GM19438 (cell line): ENCODE data around the gene ZNF835.

ENCODE experiments used
- ATAC-seq: cut with Tn5 transposase; IDR thresholded peaks from one replicate; pipeline ENCODE4 v1.9.1; 2021; ENCODE audit warnings: low read depth; ENCODE audit not compliant: unreplicated experiment

The ZNF835 gene

DNA sequence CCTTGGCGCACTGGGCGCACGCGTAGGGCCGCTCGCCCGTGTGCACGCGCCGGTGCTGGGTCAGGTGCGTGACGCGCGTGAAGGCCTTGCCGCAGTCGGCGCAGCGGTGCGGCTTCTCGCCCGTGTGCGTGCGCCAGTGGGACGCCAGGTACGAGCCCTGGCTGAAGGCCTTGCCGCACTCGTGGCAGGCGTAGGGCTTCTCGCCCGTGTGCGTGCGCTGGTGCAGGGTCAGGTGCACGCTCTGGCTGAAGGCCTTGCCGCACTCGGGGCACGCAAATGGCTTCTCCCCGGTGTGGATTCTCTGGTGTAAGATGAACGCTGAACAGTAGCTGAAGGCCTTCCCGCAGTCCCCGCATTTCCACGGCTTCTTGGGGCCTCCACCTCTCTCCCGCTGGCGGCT is 7.0 kb downstream of the ZNF835 start:
- no peak for ATAC-seq

DNA sequence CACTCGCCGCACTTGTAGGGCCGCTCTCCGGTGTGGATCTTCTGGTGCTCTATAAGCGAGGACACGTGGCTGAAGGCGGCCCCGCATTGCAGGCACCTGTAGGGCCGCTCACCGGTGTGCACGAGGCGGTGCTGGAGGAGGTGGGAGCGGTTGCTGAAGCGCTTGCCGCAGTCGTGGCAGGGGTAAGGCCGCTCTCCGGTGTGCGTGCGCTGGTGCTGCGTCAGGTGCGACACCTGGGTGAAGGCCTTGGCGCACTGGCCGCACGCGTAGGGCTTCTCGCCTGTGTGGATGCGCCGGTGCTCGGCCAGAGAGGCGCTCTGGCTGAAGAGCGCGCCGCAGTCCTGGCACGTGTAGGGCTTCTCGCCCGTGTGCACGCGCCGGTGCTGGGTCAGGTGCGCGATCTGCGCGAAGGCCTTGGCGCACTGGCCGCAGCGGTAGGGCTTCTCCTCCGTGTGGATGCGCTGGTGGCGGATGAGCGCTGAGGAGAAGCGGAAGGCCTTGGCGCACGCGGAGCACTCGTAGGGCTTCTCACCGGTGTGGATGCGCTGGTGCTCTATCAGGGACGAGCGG is 7.5 kb downstream of the ZNF835 start:
- no peak for ATAC-seq

DNA sequence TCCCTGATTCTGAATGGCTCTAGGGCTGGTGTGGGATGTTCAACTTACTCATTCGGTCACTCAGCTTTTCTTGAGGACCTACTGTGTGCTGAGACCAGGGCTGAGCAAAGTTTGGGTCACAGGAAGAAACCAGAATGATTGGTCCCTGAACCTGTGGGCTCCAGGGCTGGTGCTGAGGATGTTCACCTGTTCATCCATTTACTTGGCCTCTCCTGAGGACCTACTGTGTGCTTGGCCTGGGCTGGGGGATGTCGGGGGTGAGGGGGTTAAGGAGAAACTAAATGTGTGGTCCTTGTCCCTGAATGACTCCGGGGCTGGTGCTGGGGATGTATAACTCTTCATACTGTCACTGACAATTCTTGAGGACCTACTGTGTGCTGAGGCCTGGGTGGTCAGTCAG is 10.3 kb downstream of the ZNF835 start:
- no peak for ATAC-seq

DNA sequence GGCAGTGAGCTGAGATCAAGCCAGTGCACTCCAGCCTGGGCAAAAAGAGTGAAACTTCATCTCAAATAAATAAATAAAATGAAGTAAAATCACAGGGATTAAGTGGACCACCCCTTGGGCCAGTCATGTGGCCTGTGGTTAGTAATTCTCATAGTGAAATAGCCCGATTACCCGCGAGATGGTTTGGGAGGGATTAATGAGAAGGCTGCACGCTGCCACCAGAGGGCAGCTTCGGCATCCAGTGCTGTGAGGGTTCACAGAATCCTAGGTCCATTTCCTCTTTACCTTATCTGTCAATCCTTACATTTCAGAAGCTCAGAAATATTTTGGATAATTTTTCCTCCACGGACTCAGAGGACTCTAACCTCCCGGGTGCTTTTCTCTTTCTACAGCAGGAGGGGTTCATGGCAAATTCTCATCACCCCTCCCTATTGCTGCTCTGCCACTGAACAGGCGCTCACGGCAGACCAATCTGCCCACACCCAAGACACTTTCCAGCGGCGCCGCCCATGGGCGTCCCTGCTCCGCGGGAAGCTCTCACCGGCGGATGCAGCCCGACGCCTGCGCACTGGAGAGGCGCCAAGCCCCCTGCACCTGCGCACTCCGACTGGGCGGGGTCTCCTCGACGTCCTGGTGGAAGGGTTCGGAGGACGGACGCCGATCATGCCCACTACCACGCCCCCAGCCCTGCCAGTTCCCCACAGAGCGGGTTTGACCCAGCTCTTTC is 11.0 kb downstream of the ZNF835 start:
- no peak for ATAC-seq

DNA sequence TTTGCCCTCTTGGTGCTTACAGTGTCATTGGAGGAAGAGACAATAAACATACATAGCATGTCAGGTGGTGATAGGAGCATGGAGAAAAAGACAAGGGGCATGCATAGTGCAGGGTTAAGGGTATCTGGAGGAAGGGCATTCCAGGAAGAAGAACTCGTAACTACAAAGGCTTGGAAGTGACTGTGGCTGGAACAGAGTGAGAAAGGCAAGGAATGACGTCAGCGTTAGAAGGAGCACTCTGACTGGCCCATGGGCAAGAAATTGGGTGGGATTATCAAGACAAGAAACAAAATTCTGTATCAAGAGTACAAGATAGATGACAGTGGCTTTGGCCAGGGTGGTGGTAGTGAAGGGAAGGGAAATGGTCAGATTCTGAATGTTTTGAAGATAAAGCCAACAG is 17.4 kb downstream of the ZNF835 start:
- ATAC-seq, result no peak

DNA sequence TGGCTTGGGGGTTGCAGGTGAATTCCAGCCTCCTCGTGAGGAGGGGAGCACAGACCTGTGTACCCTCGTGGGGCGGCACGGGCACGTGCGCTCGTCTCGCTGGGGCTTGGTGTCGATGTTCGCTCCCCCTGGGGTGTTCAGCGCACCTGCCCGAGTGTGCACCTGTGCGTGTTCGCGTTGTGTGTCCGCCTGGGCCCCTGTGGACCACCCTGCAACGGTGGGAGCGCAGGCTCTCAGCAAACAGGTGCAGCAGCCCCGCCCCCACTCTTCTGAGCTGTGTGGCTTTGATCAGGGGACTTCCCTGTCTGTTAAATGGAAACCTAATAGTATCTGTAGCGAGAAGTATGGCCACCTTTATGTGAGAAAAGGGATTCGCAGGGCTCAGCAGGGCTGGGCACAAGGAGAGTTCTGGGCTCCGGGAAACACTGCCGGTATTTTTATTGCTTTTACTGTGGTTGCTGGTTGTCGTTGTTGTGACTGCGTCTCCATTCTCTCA is 28.0 kb downstream of the ZNF835 start:
- no peak for ATAC-seq

DNA sequence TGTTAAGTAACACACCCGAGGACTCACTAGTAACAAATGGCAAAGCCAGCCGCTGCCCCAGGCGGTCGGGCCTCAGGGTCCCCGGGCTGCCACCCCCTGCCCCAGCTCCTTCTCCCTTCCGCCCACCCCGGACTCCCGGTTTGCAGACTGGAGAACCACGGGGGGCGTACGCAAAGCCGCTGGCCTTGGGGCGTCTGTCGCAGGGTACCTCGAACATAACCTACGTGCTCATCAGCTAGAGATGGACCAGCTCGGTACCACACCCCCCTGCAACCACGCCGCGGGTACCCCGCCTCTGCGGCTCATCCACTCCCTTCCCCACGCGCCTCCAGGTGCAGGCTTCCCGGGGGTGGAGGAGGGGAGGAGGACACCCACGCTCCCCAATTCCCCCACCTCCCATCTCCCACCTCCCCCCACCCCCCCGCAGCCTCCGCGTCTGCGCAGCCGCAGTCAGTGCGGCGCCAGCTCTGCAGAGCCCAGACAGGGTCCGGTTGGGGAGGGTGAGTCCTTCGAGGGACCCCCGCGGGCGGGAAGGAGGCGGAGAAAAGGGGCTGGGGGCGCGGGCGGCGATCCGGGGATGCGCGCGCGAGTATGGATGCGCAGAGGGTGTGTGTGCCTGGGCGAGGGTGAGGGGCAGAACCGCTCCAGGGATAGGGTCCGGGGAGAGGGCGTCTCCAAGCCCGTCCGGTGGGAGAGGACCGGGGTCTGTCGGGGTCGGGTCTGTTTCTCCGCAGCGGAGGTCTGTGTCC is 28.7 kb downstream of the ZNF835 start, which contains the start of gene SMIM17:
SMIM17 (plus strand) TSS at position 449 of the 749 bp plus-strand sequence. CDS start 2,509 bp downstream, outside the sequence.
- no peak for ATAC-seq

- no peak for ATAC-seq
Observed at GRCh38 chr19:56639217-56639616, 32.3 kb downstream of the ZNF835 start.

DNA sequence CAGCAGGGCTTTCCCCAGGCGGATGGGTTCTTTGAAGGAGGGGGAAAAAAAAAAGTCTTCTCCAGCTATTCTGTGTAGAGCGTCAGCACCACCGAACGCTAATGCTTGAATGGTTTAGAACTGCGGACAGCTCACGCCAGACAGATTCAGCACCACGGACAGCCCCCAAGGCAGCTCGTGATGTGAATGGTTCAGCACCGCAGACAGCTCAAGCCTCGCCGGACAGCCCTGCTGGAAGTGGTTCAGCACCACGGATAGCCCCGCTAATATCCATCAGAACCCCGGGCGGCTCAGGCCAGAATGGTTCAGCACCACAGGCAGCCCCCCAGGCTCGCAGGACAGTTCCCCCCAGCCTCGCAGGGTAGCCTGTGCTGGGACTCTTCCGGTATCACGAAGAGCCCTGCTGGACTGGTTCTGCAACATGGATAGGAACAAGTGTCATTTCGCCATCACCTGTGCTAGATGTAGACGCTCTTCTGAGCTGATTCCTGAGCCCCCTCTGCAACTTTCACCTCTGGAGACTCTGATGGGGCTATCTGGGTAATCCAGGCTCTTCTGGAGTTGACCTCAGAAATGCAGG is 33.5 kb downstream of the ZNF835 start:
- ATAC-seq, result no peak

GRCh38 chr19:56633021-56633420 is 38.5 kb downstream of the ZNF835 start:
- ATAC-seq, result no peak

DNA sequence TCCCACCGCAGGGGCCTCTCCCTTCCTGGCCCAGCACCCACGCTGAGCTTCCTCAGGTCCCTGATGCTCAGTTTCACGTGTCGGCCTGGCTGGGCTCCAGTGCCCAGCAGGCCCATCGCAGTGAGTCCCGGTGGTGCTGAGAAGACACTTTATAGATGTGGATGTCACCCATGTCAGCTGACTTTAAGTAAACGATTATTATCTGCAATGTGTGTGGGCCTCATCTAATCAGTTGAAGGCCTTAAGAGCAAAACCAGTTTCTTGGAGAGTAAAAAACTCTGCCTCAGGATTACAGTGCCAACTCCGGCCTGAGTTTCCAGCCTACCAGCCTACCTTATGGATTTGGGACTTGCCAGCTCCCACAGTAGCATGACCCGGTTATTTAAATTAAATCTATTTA is 45.8 kb downstream of the ZNF835 start:
- ATAC-seq, result no peak

GRCh38 chr19:56623006-56623405 is 48.6 kb downstream of the ZNF835 start:
- no peak for ATAC-seq

DNA sequence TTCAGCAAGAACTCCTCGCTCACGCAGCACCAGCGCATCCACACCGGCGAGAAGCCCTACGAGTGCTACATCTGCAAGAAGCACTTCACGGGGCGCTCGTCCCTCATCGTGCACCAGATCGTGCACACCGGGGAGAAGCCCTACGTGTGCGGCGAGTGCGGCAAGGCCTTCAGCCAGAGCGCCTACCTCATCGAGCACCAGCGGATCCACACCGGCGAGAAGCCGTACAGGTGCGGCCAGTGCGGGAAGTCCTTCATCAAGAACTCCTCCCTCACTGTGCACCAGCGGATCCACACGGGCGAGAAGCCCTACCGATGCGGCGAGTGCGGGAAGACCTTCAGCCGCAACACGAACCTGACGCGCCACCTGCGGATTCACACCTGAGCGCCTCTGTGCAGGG is 49.2 kb downstream of the ZNF835 start:
- ATAC-seq, result no peak

DNA sequence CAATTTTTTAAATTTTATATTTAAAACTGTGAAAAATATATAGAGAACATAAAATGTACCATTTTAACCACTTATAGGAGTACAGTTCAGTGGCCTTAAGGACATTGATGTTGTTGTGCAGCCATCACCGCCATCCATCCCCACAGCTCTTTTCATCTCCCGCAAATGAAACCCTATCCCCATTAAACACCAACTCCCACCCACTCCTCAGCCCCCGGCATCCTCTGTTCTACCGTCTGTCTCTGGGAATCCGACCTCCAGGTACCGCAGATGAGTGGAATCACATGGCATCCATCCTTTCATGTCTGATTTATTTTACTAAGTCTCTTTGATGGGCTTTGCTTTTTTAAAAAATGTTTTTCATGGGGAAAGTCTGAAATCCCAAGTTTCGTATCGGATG is 52.4 kb downstream of the ZNF835 start:
- ATAC-seq, result no peak

GRCh38 chr19:56617531-56617930 is 54.0 kb downstream of the ZNF835 start:
- ATAC-seq, result no peak

GRCh38 chr19:56613639-56614038 is 57.9 kb downstream of the ZNF835 start:
- no peak for ATAC-seq

- ATAC-seq, result no peak
Observed at GRCh38 chr19:56612737-56613136, 58.8 kb downstream of the ZNF835 start.
